AG08395 (cell line): ENCODE measurements around the gene PNN.
"Not testable (repeated sequence)": the region's sequence is repeated elsewhere in the genome, so short reads cannot be mapped to it uniquely, and the experiment has no call there.

Source experiments
- DNase-seq: peaks from one replicate; pipeline ENCODE4 v3.0.0; 2012; ENCODE audit warnings: mixed read lengths, low spot score

The PNN gene

GRCh38 chr14:39174560-39175444, at the start of gene PNN:
TSS of gene PNN (plus strand) at chr14:39175254. CDS start at chr14:39175280, 26 bp downstream.
- DNase-seq, result peak; percentile 97

- not testable (repeated sequence) for DNase-seq
Measured at GRCh38 chr14:39137835-39138234, 37.2 kb upstream of the PNN start.

GRCh38 chr14:39138440-39138839, 36.6 kb upstream of the PNN start:
- no peak for DNase-seq

GRCh38 chr14:39140170-39140569, 34.9 kb upstream of the PNN start:
- no peak for DNase-seq

GRCh38 chr14:39141623-39142022, 33.4 kb upstream of the PNN start:
- not testable (repeated sequence) for DNase-seq

GRCh38 chr14:39143226-39143625, 31.8 kb upstream of the PNN start:
- not testable (repeated sequence) for DNase-seq

GRCh38 chr14:39145266-39145966, 29.6 kb upstream of the PNN start:
- no peak for DNase-seq

GRCh38 chr14:39154594-39155189, 20.4 kb upstream of the PNN start:
- no peak for DNase-seq

- DNase-seq, result no peak
Measured at GRCh38 chr14:39157491-39157890, 17.6 kb upstream of the PNN start.

GRCh38 chr14:39158222-39158858, 16.7 kb upstream of the PNN start:
- DNase-seq, result no peak

- no peak for DNase-seq
Measured at GRCh38 chr14:39160494-39160893, 14.6 kb upstream of the PNN start.

- DNase-seq, result not testable (repeated sequence)
Measured at GRCh38 chr14:39167797-39168320, 7.2 kb upstream of the PNN start.

GRCh38 chr14:39168591-39168990, 6.5 kb upstream of the PNN start:
- no peak for DNase-seq

- DNase-seq, result no peak
Measured at GRCh38 chr14:39169541-39169900, 5.5 kb upstream of the PNN start.

GRCh38 chr14:39173198-39173597, 1.9 kb upstream of the PNN start:
- no peak for DNase-seq

- DNase-seq, result peak; percentile 21
Measured at GRCh38 chr14:39175445-39176262, 600 bp downstream of the PNN start.

GRCh38 chr14:39176263-39177167, 1.5 kb downstream of the PNN start:
- DNase-seq, result no peak

- DNase-seq, result no peak
Measured at GRCh38 chr14:39177168-39177545, 2.1 kb downstream of the PNN start.

- no peak for DNase-seq
Measured at GRCh38 chr14:39179042-39179441, 4.0 kb downstream of the PNN start.

- DNase-seq, result no peak
Measured at GRCh38 chr14:39180553-39180952, 5.5 kb downstream of the PNN start.
